H1 (cell line): Measurements from ENCODE around the gene NEGR1. TPM values are rescaled to one million over a fixed set of nuclear protein-coding genes. Genes with fewer than 3 reads are reported as not detected.

Source experiments
- CTCF ChIA-PET: fragments of 300-600 bp; sonication (Branson Sonifier 250); formaldehyde crosslinking; loops from one replicate; lab custom pipeline; 2021; ENCODE audit not compliant: partially characterized antibody; lab: Charles Lee
- POLR2A ChIA-PET: fragments of 300-600 bp; sonication (Branson Sonifier 250); formaldehyde crosslinking; loops from one replicate; lab custom pipeline; 2021; ENCODE audit warnings: inconsistent platforms; ENCODE audit not compliant: partially characterized antibody; lab: Charles Lee
- DNase-seq, 2 experiments: peaks; one replicate each; pipeline versions ENCODE4 v3.0.0 to v3.0.0-alpha.2; 2010 to 2022; ENCODE audit warnings: low spot score in 2 of 2, low read depth in 1 of 2, mixed read lengths in 1 of 2
- FAIRE-seq: peaks from 2 replicates; lab custom pipeline; 2011; peaks lifted over from hg19 to GRCh38; lab: Jason Lieb, UNC
- H2AFZ ChIP-seq: 2 replicates; pipeline ENCODE4 v1.8.1; 2012; ENCODE audit warnings: low read length, inconsistent platforms
- H2AK5ac ChIP-seq: 2 replicates; pipeline ENCODE4 v1.6.1; 2013; ENCODE audit warnings: low read depth, low read length
- H2BK120ac ChIP-seq: replicated peaks from 2 replicates; pipeline ENCODE3; 2013; ENCODE audit warnings: low read depth, low read length, inconsistent platforms
- H2BK12ac ChIP-seq: 2 replicates; pipeline ENCODE4 v1.6.1; 2013; ENCODE audit warnings: low read depth, low read length
- H2BK15ac ChIP-seq: 2 replicates; pipeline ENCODE4 v1.6.1; 2013; ENCODE audit warnings: low read length
- H2BK20ac ChIP-seq: 2 replicates; pipeline ENCODE4 v1.6.1; 2013; ENCODE audit warnings: low read length
- H2BK5ac ChIP-seq: 2 replicates; pipeline ENCODE4 v1.6.1; 2013; ENCODE audit warnings: low read depth, low read length
- H3K14ac ChIP-seq: 2 replicates; pipeline ENCODE4 v1.6.1; 2013; ENCODE audit warnings: inconsistent platforms; ENCODE audit not compliant: insufficient read length
- H3K18ac ChIP-seq: 2 replicates; pipeline ENCODE4 v1.6.1; 2013; ENCODE audit warnings: low read length; ENCODE audit errors: extremely low read depth
- H3K23ac ChIP-seq: 2 replicates; pipeline ENCODE4 v1.6.1; 2013; ENCODE audit warnings: inconsistent platforms; ENCODE audit not compliant: insufficient read length
- H3K23me2 ChIP-seq: 2 replicates; pipeline ENCODE4 v1.6.1; 2013; ENCODE audit warnings: low read depth, low read length
- H3K27ac ChIP-seq: 2 replicates; pipeline ENCODE4 v1.6.1; 2011; ENCODE audit warnings: low read depth, low read length, inconsistent platforms
- H3K27me3 ChIP-seq, 4 experiments: replicated peaks in 1 of 4; 1 replicate in 1 of 4; 2 replicates in 3 of 4; pipeline versions ENCODE4 v1.6.1 to v1.8.1; 2011 to 2013; ENCODE audit warnings: low read length in 3 of 4, mild to moderate bottlenecking in 3 of 4, inconsistent platforms in 2 of 4, mixed read lengths in 2 of 4, moderate library complexity in 1 of 4; ENCODE audit not compliant: control insufficient read depth in 3 of 4, insufficient read depth in 3 of 4; ENCODE audit errors: extremely low read depth in 1 of 4
- H3K36me3 ChIP-seq, 4 experiments: 2 replicates each; pipeline versions ENCODE4 v1.6.1 to v1.8.1; 2011 to 2013; ENCODE audit warnings: mild to moderate bottlenecking in 4 of 4, low read length in 3 of 4, moderate library complexity in 2 of 4, control low read depth in 1 of 4, inconsistent platforms in 1 of 4; ENCODE audit not compliant: insufficient read depth in 4 of 4, control insufficient read depth in 2 of 4
- H3K4ac ChIP-seq: replicated peaks from 2 replicates; pipeline ENCODE3; 2013; ENCODE audit warnings: low read length, low read depth, mixed read lengths, inconsistent platforms; ENCODE audit not compliant: insufficient read length
- H3K4me1 ChIP-seq, 4 experiments: replicated peaks in 1 of 4; 1 replicate in 1 of 4; 2 replicates in 3 of 4; pipeline versions ENCODE4 v1.6.1 to v1.8.1; 2011 to 2013; ENCODE audit warnings: low read length in 3 of 4, inconsistent platforms in 2 of 4, mixed read lengths in 1 of 4; ENCODE audit not compliant: insufficient read depth in 4 of 4, control insufficient read depth in 3 of 4
- H3K4me2 ChIP-seq, 2 experiments: 2 replicates each; pipeline versions ENCODE4 v1.6.1 to v1.8.1; 2011 to 2013; ENCODE audit warnings: low read depth in 2 of 2, low read length in 2 of 2, control low read depth in 1 of 2, inconsistent platforms in 1 of 2, mild to moderate bottlenecking in 1 of 2; ENCODE audit not compliant: insufficient read depth in 1 of 2
- H3K4me3 ChIP-seq, 4 experiments: fragments of 200-600, 300-600 bp in 1 of 4; sonication (generic), shearing (Covaris generic), sonication (Bioruptor Twin) in 1 of 4; 2 replicates each; pipeline versions ENCODE4 v1.5.1 to v1.8.1; 2011 to 2016; ENCODE audit warnings: low read length in 4 of 4, low read depth in 3 of 4, control low read depth in 2 of 4, inconsistent platforms in 2 of 4, mild to moderate bottlenecking in 2 of 4, mixed read lengths in 1 of 4, moderate library complexity in 1 of 4; ENCODE audit not compliant: insufficient read depth in 2 of 4; ENCODE audit errors: extremely low read depth in 1 of 4
- H3K56ac ChIP-seq: replicated peaks from 2 replicates; pipeline ENCODE3; 2013; ENCODE audit warnings: low read depth, mild to moderate bottlenecking, mixed read lengths, low read length, inconsistent platforms; ENCODE audit not compliant: insufficient read length
- H3K79me1 ChIP-seq: 2 replicates; pipeline ENCODE4 v1.6.1; 2013; ENCODE audit warnings: low read depth, low read length, control low read depth
- H3K79me2 ChIP-seq, 2 experiments: 2 replicates each; pipeline versions ENCODE4 v1.6.1 to v1.8.1; 2012 to 2013; ENCODE audit warnings: low read length in 2 of 2, mild to moderate bottlenecking in 2 of 2, inconsistent platforms in 1 of 2; ENCODE audit not compliant: insufficient read depth in 2 of 2, control insufficient read depth in 1 of 2
- H3K9ac ChIP-seq, 4 experiments: replicated peaks in 1 of 4; 1 replicate in 1 of 4; 2 replicates in 3 of 4; pipeline versions ENCODE4 v1.6.1 to v1.8.1; 2011 to 2013; ENCODE audit warnings: low read depth in 3 of 4, low read length in 3 of 4, control low read depth in 2 of 4, mild to moderate bottlenecking in 2 of 4, moderate library complexity in 2 of 4, inconsistent platforms in 1 of 4; ENCODE audit errors: extremely low read depth in 1 of 4
- H3K9me3 ChIP-seq, 2 experiments: 2 replicates each; pipeline versions ENCODE4 v1.6.1 to v1.8.1; 2012 to 2013; ENCODE audit warnings: mild to moderate bottlenecking in 2 of 2, moderate library complexity in 2 of 2, control low read depth in 1 of 2, inconsistent platforms in 1 of 2, low read depth in 1 of 2, low read length in 1 of 2, mixed read lengths in 1 of 2; ENCODE audit not compliant: insufficient read depth in 2 of 2
- H4K20me1 ChIP-seq, 2 experiments: replicated peaks in 1 of 2; 2 replicates each; pipeline versions ENCODE3 to v1.8.1; 2011 to 2013; ENCODE audit warnings: inconsistent platforms in 2 of 2, low read length in 2 of 2, mild to moderate bottlenecking in 1 of 2; ENCODE audit not compliant: insufficient read depth in 2 of 2, control insufficient read depth in 1 of 2
- H4K5ac ChIP-seq: 2 replicates; pipeline ENCODE4 v1.6.1; 2013; ENCODE audit warnings: low read length, low read depth, mixed read lengths, inconsistent platforms; ENCODE audit not compliant: insufficient read length
- H4K8ac ChIP-seq: 2 replicates; pipeline ENCODE4 v1.8.0; 2013; ENCODE audit warnings: mild to moderate bottlenecking, moderate library complexity, low read length, inconsistent platforms; ENCODE audit not compliant: insufficient read depth; ENCODE audit errors: extremely low read depth
- H4K91ac ChIP-seq: replicated peaks from 2 replicates; pipeline ENCODE3; 2013; ENCODE audit warnings: low read length, mixed read lengths, inconsistent platforms; ENCODE audit not compliant: insufficient read length
- ATF2 ChIP-seq: IDR thresholded peaks from 2 replicates; pipeline ENCODE4 v1.6.1; 2012; ENCODE audit warnings: low read length, inconsistent platforms
- CBX5 ChIP-seq: fragments of 300-800, 300-1000 bp; sonication (generic); IDR thresholded peaks from 2 replicates; pipeline ENCODE4 v1.7.1; 2016; ENCODE audit warnings: antibody characterized with exemption, low read length, low read depth
- CBX8 ChIP-seq: fragments of 300-800, 300-1000 bp; sonication (generic); IDR thresholded peaks from 2 replicates; pipeline ENCODE4 v1.7.1; 2016; ENCODE audit warnings: low read depth, low read length, borderline replicate concordance
- CREB1 ChIP-seq: IDR thresholded peaks from 2 replicates; pipeline ENCODE4 v1.6.1; 2012; ENCODE audit warnings: inconsistent platforms
- SAP30 ChIP-seq: fragments of 300-600 bp; sonication (generic); IDR thresholded peaks from 2 replicates; pipeline ENCODE4 v1.7.1; 2012; ENCODE audit warnings: low read length, moderate library complexity, mild to moderate bottlenecking, inconsistent platforms; ENCODE audit not compliant: insufficient read depth, insufficient replicate concordance
- SIN3A ChIP-seq, 2 experiments: IDR thresholded peaks in 1 of 2; conservative IDR thresholded peaks in 1 of 2; 2 replicates each; pipeline ENCODE4 v1.6.1; 2011 to 2012; ENCODE audit warnings: low read length in 2 of 2, improper control_type of control experiment in 1 of 2, low read depth in 1 of 2, mild to moderate bottlenecking in 1 of 2
- YY1 ChIP-seq: IDR thresholded peaks from 2 replicates; pipeline ENCODE4 v1.6.1; 2011; ENCODE audit warnings: low read depth, mild to moderate bottlenecking, low read length
- ZNF274 ChIP-seq: IDR thresholded peaks from 2 replicates; pipeline ENCODE4 v1.7.0; 2012; ENCODE audit warnings: low read length, borderline replicate concordance; ENCODE audit errors: extremely low read depth
- WGBS, 2 experiments: shearing (Covaris generic) in 1 of 2; methylation state at CpG; one replicate each; pipeline versions ENCODE4 v1.1.6 to v1.1.7; 2013 to 2015; ENCODE audit warnings: low lambda C conversion rate in 2 of 2, mixed read lengths in 2 of 2, inconsistent platforms in 1 of 2, low coverage in 1 of 2, missing lambda C conversion rate in 1 of 2; ENCODE audit not compliant: insufficient replicate concordance in 2 of 2, insufficient coverage in 1 of 2, insufficient read length in 1 of 2; ENCODE audit errors: extremely low coverage in 1 of 2, missing lambda C conversion rate in 1 of 2; 5-methylcytosine and 5-hydroxymethylcytosine counted together
- polyA plus RNA-seq, 7 experiments: library from polyadenylated mRNA; depleted of rRNA in 3 of 7; stranded (reverse) in 5 of 7; unstranded in 2 of 7; fragments of >200 nt in 5 of 7; fragments of 200-250 nt in 2 of 7; gene quantifications; 1 replicate in 5 of 7; 2 replicates in 1 of 7; 4 replicates in 1 of 7; pipeline versions ENCODE4 v1.2.1 to v1.2.3, GENCODE V29; 2011 to 2013; ENCODE audit warnings: missing spikeins in 2 of 7, mixed read lengths in 2 of 7
- total RNA-seq: library from RNA; stranded (reverse); fragmentation: NEBNext Ultra II Directional; extraction: Animal tissue kit (Norgen Biotek cat#: 25700); gene quantifications from 2 replicates; pipeline ENCODE4 v1.2.1, GENCODE V29; 2021

The NEGR1 gene
- total and polyA plus RNA-seq, 2 of the 8 experiments (the other 6 are each of a cell fraction or from before 2014, with no cell fraction given), result 0.71 to 1.3 TPM

- Histone ChIP-seq H4K5ac (no peak overlapping the region), H3K79me1 (no peaks in the 10 kb centered on the region), H3K23ac (no peak overlapping the region), H3K23me2 (no peaks in the 10 kb centered on the region), H2AFZ (no peak overlapping the region), H2BK15ac (no peak overlapping the region), H3K4me2 (no peak overlapping the region), H3K56ac (no peak overlapping the region), H3K18ac (no peak overlapping the region), H3K27me3 (no peaks in the 10 kb centered on the region), H3K14ac (no peak overlapping the region), H3K36me3 (no peaks in the 10 kb centered on the region), H2BK5ac (no peak overlapping the region), H2BK20ac (no peak overlapping the region), H4K20me1 (no peaks in the 10 kb centered on the region), H3K4ac (no peak overlapping the region), H2AK5ac (no peak overlapping the region), H2BK120ac (no peak overlapping the region), H3K9ac (no peak overlapping the region), H3K4me1 (no peaks in the 10 kb centered on the region), H3K9me3 (no peaks in the 10 kb centered on the region), H4K8ac (no peak overlapping the region), H2BK12ac (no peak overlapping the region), H4K91ac (no peak overlapping the region), H3K79me2 (no peaks in the 10 kb centered on the region), H3K4me3 (no peak overlapping the region), H3K27ac (no peak overlapping the region)
- WGBS, 2 experiments, result 82% methylated on average over 3 of the region's 3 CpGs; no CpG with 5 or more reads in 1 of the 2 experiments
- ChIA-PET POLR2A (no interaction called here), CTCF (interaction anchor here (1.5 kb wide), 1 partner anchor 601 kb away, joined by 3 read pairs; no protein-coding TSS in a partner anchor)
- DNase-seq (no peak), FAIRE-seq (no peak)
- TF ChIP-seq CBX8, result no peak
- TF ChIP-seq ZNF274, result no peak
- no peak for TF ChIP-seq SIN3A (conservative IDR thresholded peaks at IDR 0.05 in 1 of 2, IDR thresholded peaks at IDR 0.05 in 1 of 2; ENCODE audit: low read depth in 1 of 2, low read length in 2 of 2)
- no peak for TF ChIP-seq CBX5
- no peak for TF ChIP-seq SAP30
- TF ChIP-seq YY1, result no peak
- TF ChIP-seq CREB1, result no peak
- no peak for TF ChIP-seq ATF2
Observed at GRCh38 chr1:71586030-71586429, 696.3 kb downstream of the NEGR1 start.
